ENCODE data around the gene FER.
"Not testable (repeated sequence)": the region's sequence is repeated elsewhere in the genome, so short reads cannot be mapped to it uniquely, and the experiment has no call there.

FER gene

DNA sequence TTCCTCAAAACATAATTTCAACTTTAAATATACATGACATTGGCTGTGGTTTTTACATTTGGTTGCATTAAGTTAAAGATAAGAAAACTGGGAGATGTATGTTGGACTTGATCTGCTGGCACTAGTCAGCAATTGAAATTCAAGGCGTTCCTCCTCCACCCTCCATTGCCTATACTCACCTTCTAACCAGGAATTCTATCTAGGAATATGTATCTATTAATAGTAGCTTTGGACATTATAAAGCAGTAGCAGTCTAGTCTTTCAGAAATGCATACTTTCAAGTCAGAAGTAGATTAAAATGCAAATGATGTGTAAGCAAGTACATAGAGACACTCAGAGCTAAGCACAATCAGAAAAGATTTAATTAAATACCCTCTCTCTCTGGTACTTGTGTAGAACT is 24.9 kb downstream of the FER start:
- in situ Hi-C loops (cut with MboI; ENCODE audit: low pct_unique_long_range_greater_than_20kb, low sequenced_read_pairs, unreplicated experiment): no loop called here
- DNase-seq (ENCODE audit: low spot score): no peak
- TF ChIP-seq CTCF (IDR thresholded peaks at IDR 0.05; ENCODE audit: extremely low read depth, insufficient read depth, missing control alignments): no peak

- in situ Hi-C loops (cut with MboI; ENCODE audit: low pct_unique_long_range_greater_than_20kb, low sequenced_read_pairs, unreplicated experiment): no loop called here
- no peak for TF ChIP-seq CTCF (IDR thresholded peaks at IDR 0.05; ENCODE audit: extremely low read depth, insufficient read depth, missing control alignments)
- no peak for DNase-seq (ENCODE audit: low spot score)
These were observed 25.6 kb downstream of the FER start for GRCh38 chr5:108773330-108773729.

DNA sequence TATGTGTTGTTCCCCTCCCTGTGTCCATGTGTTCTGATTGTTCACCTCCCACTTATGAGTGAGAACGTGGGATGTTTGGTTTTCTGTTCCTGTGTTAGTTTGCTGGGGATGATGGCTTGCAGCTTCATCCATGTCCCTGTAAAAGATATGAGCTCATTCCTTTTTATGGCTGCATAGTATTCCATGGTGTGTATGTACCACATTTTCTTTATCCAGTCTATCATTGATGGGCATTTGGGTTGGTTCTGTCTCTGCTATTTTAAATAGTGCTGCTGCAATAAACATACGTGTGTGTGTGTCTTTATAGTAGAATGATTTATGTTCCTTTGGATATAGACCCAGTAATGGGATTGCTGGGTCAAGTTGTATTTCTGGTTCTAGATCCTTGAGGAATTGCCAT is 26.4 kb downstream of the FER start:
- DNase-seq (ENCODE audit: low spot score); in situ Hi-C loops (cut with MboI; ENCODE audit: low pct_unique_long_range_greater_than_20kb, low sequenced_read_pairs, unreplicated experiment): not testable (repeated sequence)

DNA sequence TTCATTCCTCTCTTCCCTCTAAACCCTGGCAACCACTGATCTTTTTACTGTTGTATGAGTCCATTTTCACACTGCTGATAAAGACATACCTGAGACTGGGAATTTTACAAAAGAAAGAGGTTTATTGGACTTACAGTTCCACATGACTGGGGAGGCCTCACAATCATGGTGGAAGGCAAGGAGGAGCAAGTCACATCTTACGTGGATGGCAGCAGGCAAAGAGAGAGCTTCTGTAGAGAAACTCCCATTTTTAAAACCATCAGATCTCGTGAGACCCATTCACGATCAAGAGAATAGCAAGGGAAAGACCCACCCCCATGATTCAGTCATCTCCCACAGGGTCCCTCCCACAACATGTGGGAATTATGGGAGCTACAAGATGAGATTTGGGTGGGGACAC is 29.9 kb downstream of the FER start:
- in situ Hi-C loops (cut with MboI; ENCODE audit: low pct_unique_long_range_greater_than_20kb, low sequenced_read_pairs, unreplicated experiment); DNase-seq (ENCODE audit: low spot score): not testable (repeated sequence)

DNA sequence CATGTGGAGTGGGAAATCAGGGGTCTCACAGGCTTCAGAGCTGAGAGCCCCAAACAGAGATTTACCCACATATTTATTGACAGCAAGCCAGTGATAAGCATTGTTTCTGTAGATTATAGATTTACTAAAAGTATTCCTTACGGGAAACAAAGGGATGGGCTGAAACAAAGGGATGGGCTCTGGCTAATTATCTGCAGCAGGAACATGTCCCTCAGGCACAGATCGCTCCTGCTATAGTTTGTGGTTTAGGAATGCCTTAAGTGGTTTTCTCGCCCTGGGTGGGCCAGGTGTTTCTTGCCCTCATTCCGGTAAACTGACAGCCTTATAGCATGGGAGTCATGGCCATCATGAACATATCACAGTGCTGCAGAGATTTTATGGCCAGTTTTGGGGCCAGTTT is 36.9 kb downstream of the FER start:
- in situ Hi-C loops (cut with MboI; ENCODE audit: low pct_unique_long_range_greater_than_20kb, low sequenced_read_pairs, unreplicated experiment): not testable (repeated sequence)

DNA sequence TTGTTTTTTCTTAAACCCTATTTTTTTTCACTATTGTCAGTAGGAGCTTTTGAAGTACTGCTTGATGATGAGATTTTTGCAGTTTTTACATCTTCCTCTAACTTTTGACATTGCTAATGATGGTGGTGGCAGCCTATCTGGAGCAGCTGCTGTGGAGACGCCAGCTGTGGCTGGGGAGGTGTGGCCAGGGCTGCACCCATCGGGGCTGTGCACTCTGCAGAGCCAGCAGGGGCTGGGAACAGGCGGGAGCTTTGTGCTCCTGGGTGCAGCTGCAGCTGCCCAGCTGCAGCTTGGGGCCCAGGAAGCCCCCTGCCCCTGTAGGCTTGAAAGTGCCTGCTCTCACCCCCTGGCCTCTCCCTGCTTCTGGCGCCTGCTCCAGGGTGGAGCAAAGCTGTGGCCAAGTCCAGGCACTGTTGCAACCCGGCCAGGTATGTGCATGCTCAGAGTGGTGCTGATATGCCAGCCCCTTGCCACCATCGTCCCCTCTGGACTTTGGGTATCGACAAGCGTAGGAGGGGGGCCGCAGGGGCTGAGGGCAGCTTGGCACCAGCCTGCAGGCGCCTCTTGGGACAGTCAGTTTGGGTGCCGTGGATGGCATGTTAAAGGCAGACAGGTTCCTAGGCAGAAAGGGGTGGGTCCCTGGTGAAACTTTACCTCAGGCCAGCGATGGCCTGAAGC is 39.2 kb downstream of the FER start:
- TF ChIP-seq CTCF (IDR thresholded peaks at IDR 0.05; ENCODE audit: extremely low read depth, insufficient read depth, missing control alignments): no peak
- DNase-seq (ENCODE audit: low spot score): no peak
- in situ Hi-C loops (cut with MboI; ENCODE audit: low pct_unique_long_range_greater_than_20kb, low sequenced_read_pairs, unreplicated experiment): no loop called here

More for the DNA sequence above, 36.9 kb downstream of the FER start:
- not testable (repeated sequence) for DNase-seq (ENCODE audit: low spot score)

GRCh38 chr5:108788142-108788541 is 40.4 kb downstream of the FER start:
- DNase-seq (ENCODE audit: low spot score): no peak
- TF ChIP-seq CTCF (IDR thresholded peaks at IDR 0.05; ENCODE audit: extremely low read depth, insufficient read depth, missing control alignments): no peak
- in situ Hi-C loops (cut with MboI; ENCODE audit: low pct_unique_long_range_greater_than_20kb, low sequenced_read_pairs, unreplicated experiment): no loop called here

DNA sequence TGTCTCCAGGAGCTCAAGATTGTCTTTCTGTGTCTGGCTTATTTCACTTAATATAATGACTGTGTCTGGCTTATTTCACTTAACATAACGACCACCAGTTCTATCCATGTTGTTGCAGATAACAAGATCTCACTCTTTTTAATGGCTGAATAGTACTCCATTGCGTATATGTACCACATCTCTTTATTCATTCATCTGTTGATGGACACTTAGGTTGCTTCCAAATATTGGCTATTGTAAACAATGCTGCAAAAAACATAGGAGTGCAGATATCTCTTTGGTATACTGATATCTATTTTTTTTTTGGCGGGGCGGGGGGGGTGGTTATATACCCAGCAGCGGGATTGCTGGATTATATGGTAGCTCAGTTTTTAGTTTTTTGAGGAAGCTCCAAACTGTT is 45.5 kb downstream of the FER start:
- TF ChIP-seq CTCF (IDR thresholded peaks at IDR 0.05; ENCODE audit: extremely low read depth, insufficient read depth, missing control alignments): no peak
- in situ Hi-C loops (cut with MboI; ENCODE audit: low pct_unique_long_range_greater_than_20kb, low sequenced_read_pairs, unreplicated experiment): no loop called here

DNA sequence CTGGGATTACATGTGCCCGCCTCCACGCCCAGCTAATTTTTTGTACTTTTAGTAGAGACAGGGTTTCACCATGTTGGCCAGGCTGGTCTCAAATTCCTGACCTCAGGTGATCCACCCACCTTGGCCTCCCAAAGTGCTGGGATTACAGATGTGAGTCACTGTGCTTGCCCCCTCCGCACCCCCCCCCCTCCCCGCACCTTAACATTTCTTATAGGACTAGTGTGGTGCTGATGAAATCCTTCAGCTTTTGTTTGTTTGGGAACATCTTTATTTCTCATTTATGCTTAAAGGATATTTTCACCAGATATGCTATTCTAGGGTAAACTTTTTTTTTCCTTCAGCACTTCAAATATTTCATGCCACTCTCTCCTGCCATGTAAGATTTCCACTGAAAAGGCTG is 46.7 kb downstream of the FER start:
- DNase-seq (ENCODE audit: low spot score); in situ Hi-C loops (cut with MboI; ENCODE audit: low pct_unique_long_range_greater_than_20kb, low sequenced_read_pairs, unreplicated experiment): not testable (repeated sequence)

More for the DNA sequence above, 45.5 kb downstream of the FER start:
- no peak for DNase-seq (ENCODE audit: low spot score)
